HG02623 (cell line): Measurements from ENCODE around the gene WIPI1.
"Not testable (repeated sequence)": the region's sequence is repeated elsewhere in the genome, so short reads cannot be mapped to it uniquely, and the experiment has no call there.

ENCODE experiments used
- ATAC-seq: cut with Tn5 transposase; IDR thresholded peaks from one replicate; pipeline ENCODE4 v1.9.1; 2021; ENCODE audit warnings: moderate library complexity; ENCODE audit not compliant: unreplicated experiment

The WIPI1 gene

DNA sequence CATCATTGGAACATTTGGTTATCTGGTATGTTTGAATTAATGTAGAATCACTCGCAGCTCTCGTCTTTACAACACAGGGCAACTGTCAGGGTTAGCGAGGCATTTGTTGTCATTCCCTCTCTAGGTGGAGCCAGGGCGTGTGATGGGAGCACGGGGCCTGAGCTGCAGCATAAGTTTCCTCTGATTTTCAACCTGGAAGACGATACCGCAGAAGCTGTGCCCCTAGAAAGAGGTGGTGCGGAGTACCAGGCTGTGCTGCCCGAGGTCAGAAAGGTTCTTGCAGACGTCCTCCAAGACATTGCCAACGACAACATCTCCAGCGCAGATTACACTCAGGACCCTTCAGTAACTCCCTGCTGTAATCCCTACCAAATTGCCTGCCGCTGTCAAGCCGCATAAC lies 37.2 kb downstream of the WIPI1 start:
- no peak for ATAC-seq

DNA sequence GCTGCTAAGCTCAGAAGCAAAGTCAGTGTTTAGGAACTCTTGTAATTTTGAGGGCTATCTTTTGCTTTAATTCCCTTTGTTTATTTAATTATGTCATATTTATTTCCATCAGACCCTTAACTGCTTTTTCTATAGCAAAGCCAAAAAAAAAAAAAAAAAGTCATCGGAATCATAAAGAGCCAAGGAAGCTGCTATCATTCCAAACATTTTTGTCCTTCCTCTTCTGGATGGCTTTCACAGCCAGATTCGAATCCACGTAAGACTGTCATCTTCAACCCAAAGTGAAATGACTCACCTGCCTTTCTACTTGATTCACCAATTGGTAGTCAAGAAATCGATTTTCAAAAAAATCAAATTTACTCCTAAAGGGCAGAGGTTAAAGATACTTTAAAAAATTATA lies 38.4 kb downstream of the WIPI1 start:
- no peak for ATAC-seq

DNA sequence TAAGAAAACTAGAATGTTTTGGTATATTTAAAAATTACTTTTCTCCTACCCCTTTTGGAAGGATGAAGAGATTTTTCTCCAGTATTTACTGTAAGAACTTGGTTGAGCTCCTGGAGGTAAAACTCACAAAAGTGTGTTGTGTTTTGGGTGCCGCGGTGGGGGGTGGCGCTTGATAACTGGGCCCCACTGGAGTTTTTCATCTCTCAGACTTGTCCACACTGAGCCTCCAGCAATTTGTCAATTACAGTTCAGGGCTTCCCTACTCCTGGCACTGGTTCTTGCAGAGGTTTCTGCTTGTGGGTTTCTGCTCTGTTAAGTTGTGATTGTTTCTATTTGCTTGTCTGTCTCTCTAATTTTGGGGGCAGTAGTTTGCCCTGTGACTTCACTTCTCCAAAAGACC lies 40.0 kb downstream of the WIPI1 start:
- ATAC-seq = no peak

DNA sequence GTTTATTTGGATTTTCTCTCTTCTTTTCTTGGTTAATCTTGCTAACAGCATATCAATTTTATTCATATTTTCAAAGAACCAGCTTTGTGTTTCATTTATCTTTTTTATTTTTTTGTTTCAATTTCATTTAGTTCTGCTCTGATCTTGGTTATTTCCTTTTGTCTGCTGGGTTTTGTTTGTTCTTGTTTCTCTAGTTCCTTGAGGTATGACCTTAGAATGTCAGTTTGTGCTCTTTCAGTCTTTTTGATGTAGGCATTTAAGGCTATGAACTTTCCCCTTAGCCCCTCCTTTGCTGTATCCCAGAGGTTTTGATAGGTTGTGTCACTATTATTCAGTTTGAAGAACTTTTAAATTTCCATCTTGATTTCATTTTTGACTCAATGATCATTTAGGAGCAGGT lies 42.4 kb downstream of the WIPI1 start:
- not testable (repeated sequence) for ATAC-seq

DNA sequence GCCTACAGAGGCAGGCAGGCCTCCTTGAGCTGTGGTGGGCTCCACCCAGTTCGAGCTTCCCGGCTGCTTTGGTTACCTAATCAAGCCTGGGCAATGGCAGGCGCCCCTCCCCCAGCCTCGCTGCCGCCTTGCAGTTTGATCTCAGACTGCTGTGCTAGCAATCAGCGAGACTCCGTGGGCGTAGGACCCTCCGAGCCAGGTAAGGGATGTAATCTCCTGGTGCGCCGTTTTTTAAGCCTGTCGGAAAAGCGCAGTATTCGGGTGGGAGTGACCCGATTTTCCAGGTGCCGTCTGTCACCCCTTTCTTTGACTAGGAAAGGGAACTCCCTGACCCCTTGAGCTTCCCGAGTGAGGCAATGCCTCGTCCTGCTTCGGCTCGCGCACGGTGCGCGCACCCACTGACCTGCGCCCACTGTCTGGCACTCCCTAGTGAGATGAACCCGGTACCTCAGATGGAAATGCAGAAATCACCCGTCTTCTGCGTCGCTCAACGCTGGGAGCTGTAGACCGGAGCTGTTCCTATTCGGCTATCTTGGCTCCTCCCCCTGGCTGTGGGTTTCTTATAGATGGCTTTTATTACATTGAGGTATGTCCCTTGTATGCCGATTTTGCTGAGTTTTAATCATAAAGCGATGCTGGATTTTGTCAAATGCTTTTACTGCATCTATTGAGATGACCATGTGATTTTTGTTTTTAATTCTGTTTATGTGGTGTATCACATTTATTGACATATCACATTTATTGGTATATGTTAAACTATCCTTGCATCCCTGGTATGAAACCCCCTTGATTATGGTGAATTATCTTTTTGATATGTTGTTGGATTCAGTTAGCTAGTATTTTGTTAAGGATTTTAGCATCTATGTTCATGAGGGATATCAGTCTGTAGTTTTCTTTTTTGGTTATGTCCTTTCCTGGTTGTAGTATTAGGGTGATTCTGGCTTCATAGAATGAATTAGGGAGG lies 43.4 kb downstream of the WIPI1 start:
- ATAC-seq = not testable (repeated sequence)

DNA sequence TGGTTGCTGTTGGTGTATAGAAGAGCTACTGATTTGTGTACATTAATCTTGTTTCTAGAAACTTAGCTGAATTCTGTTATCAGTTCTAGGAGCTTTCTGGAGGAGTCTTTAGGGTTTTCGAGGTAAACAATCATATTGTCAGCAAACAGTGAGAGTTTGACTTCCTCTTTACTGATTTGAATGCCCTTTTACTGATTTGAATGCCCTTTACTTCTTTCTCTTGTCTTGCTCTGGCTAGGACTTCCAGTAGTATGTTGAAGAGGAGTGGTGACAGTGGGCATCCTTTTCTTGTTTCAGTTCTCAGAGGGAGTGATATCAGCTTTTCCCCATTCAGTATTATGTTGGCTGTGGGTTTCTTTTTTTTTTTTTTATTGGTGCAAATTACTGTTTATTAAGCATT lies 49.6 kb downstream of the WIPI1 start:
- ATAC-seq = not testable (repeated sequence)

DNA sequence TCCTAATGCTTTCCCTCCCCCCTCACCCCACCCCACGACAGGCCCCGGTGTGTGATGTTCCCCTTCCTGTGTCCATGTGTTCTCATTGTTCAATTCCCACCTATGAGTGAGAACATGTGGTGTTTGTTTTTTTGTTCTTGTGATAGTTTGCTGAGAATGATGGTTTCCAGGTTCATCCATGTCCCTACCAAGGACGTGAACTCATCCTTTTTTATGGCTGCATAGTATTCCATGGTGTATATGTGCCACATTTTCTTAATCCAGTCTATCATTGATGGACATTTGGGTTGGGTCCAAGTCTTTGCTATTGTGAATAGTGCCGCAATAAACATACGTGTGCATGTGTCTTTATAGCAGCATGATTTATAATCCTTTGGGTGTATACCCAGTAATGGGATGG lies 53.5 kb downstream of the WIPI1 start:
- ATAC-seq = not testable (repeated sequence)

DNA sequence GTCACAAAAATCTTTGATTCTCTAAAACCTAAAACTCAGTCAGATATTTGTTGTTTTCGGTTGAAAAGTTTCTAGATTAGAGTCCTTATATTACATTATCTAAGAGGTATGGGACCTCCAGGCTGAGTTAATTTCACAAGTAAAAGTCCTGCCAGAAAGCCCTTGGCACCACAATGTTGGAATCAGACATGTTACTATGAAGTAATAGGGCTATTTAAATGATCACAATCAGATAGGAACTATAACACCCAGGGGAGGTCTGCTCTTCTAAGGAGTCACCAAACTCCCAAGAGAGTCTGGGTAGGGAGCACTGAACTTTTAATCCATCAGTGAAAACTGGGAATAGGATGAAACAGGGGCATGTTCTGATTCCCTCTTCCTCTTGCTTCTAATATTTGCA lies 54.2 kb downstream of the WIPI1 start:
- ATAC-seq = no peak

DNA sequence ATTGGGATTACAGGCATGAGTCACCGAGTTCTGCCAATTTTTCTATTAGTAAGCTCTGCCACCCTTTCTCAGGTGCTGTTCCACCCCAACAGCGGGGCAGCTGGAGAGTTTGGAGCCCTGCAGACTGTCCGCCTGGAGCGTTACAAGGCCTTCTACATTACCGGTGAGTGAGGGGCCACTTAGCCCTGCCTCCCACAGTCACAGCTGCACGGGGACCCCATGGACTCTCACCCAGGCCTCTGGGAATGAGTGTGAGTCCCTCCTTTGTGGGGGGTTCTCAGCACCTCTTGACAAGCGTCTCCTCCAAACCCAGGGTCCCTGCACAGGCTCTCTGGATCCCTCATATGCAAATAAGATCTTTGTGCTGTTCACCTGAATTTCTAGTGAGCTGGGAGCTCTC lies 56.0 kb downstream of the WIPI1 start:
- no peak for ATAC-seq

DNA sequence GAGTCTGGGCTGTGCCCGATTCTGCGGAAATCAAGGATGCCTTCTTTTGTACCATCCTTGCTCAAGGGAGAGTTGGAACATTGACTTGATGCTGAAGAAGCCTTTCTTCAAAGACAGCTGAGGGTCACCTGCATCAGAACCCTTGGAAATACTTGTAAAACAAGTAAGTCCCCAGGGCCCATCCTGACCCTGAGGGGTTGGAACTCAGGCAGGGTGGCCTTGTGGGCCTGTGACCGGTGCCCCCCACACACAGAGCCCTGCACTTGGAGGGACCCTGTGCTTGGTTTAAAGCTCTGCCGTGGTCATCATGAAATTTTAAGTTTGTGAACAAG lies 56.9 kb downstream of the WIPI1 start:
- ATAC-seq = no peak

DNA sequence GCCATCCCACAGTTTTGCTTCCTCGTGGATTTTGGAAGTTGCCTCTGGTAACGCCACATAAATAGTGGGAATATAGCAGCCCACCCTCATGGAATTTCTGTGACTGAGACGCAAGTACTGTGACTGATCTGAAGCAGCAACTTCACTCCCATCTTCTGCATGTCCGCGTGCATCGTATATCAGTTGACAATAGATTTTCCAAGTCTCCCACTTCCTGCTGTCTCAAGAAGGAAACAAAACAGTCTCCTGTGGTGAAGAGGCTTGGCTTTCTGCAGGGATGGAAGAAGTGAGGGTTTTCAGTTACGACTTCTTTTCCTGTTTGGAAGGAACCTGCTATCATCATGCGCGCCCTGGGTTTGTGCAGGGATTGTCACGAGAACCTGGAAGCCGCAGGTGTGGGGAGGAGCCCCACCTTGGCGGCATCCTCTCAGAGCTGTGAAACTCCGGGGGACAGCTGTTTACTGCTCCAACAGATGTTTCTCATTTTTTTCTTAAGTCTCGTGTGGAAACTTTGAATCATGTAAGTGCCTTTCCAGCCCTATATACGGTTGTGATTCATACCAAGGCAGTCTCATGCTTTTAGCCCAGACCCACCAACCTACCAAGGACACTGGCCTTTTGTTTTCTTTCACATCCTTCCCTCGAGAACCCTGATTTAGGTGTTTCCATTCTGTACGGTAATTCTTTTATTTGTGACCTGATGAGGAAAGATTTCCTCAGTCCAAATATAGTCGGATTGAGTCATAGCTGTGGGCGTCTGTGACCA lies 57.5 kb downstream of the WIPI1 start:
- ATAC-seq = no peak

DNA sequence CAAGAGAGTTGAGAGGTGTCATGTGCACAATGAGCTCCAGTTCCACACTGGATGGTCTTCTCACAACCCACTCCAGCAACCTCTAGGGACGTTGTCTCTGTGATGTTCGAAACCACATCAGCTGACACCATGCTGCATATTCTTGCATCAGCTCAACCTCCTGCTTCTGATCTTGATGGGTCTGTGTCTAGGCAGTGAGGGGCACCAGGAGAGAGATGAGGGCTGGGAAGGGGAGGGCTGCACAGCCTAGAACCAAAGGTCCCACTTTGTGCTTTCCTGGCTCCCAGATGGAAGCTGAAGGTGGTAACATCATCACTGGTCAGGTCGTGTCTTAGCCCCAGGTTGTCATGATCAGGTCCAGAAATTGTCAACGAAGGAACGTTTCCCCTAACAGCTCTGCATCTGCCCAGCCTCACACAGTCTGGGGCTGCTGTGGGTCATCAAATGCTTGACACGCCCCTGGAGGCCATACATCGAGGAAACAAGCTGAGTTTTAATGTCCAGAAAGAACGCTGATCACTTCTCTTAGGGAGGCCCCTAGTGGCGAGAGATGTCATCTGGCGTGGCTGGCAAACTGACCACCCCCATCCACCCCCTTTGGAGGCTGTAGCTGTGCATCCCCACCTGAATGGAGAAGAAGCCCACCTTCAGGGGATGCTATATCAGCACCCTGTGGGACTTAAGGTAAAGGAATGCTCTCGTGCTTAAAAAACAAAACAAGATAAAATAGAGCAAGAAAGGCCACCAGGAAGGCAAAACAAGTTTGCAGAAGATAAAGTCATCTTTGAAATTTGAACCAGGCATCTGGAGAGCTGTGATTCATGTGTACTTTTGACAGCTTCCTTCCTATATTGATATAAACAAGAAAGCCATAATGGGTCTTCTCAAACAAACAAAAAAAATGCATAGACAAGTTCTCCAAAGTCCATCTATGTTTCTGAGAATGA lies 58.3 kb downstream of the WIPI1 start:
- peak; percentile 52 for ATAC-seq

DNA sequence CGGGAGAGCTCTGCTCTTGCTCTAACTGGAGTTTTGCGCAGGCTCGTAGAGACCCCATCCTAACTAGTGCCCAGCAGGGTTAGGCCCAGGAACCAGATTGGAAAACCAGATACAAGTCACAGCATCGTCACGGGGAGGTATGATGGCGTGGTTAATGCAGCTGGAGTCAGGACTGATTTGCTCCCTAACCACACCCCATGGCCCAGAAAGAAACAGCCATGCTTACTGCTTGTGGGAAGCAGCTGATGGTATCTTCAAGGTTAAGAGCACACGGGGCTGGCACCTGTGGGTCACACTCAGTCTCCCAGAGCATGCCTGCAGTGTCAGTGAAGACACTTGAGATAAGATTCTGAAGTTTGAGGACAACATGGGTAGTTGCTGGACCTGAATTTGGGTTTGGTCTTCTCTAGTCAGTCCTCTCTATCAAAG lies 60.2 kb downstream of the WIPI1 start:
- no peak for ATAC-seq

DNA sequence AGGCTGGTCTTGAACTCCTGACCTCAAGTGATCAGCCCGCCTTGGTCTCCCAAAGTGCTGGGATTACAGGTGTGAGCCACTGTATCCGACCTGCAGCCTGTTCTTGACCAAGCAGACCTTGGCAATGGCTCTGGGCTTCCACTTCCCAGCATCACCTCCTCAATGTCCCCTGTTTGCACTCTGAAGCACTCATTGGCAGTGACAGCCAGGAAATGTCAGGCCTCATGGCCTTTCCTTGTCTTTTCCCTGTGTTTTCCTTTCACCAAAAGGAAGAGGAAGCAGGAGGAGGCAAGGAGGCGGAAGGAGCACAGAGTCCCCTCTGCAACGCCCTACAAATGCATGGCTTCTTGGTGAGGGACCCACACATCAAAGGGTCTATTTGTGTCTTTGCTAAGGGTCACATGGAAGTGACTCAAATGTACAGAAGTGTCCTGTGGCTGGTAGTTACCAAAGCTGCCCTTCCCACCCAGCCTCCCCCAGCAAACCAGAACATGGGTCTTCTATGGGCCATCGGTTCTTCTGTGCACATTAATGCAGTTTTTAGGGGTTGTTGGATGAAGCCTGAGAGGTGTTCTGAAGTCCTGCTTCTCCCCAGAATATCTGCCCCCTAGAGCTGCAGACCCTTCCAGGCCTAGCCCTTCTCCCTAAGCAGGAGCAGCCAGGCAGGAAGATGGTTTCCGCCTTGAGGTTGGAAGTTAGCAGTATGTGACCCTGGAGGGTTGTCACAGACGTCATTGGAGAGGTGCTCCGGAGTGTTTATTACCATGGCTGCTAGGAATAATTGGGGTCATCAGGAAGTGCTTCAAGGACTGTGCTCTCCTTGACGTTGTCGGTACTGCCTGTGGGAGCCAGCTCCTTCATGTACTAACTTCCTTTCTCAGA lies 60.8 kb downstream of the WIPI1 start:
- ATAC-seq = no peak

DNA sequence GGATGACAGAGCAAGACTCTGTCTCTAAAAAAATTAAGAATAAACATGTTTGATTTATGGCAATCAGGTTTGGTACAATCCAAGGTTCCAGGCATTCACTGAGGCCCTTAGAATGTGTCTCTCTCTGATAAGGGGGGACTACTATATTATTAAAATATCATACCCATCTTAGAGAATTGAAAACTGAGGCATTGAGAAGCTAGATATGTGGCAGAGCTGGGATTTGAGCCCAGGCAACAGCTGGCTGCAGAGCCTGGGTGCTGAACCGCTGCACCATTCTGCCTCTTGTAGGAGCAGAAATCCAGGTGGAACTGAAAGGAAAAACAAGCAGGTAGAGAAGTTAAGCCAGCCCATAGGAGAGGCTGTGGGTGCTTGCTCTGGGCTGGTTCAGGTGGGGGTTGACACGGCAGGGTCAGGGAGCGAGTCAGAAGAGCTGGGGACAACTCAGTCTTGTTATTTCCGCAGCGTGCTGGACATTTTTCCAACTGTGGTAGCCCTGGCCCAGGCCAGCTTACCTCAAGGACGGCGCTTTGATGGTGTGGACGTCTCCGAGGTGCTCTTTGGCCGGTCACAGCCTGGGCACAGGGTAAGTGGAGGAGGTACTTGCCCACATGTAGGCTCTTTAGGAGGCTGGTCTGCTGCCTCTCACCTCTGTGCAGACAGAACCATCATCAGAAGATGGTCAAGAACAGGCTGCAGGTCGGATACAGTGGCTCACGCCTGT lies 62.5 kb downstream of the WIPI1 start:
- no peak for ATAC-seq

DNA sequence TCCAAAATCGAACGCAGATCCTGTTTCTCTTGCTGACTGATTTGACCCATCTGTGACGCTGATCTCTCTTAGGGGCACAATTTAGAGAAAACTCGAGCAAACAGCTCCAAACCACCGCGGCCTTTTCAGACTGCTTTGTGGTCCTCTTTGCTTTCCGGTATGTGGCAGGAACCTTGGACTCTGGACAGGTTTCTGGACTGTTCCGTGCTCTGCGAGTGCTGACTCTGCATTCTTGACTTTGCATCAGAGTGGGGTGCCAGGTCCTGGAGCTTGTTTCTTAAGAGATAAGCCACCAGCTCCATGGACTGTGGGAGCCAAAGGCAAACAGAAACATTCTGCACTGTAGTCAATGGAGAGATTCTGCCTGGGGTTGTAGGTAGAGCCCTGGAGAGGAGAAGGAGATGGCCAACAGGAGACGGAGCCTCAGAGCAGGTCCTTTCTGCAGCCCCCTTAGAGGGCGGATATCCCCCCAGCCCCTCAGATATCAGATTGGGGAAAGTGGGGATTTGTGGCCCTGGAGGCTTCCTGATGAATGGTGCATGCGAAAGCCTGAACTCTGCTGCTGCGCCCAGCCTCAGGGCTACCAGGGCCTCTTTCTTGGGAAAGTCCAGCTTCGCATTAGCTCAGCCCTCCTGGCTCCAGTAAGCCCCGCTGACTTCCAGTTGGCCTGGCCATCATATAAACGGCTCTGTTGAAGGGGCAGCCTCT lies 65.6 kb downstream of the WIPI1 start:
- ATAC-seq = no peak

DNA sequence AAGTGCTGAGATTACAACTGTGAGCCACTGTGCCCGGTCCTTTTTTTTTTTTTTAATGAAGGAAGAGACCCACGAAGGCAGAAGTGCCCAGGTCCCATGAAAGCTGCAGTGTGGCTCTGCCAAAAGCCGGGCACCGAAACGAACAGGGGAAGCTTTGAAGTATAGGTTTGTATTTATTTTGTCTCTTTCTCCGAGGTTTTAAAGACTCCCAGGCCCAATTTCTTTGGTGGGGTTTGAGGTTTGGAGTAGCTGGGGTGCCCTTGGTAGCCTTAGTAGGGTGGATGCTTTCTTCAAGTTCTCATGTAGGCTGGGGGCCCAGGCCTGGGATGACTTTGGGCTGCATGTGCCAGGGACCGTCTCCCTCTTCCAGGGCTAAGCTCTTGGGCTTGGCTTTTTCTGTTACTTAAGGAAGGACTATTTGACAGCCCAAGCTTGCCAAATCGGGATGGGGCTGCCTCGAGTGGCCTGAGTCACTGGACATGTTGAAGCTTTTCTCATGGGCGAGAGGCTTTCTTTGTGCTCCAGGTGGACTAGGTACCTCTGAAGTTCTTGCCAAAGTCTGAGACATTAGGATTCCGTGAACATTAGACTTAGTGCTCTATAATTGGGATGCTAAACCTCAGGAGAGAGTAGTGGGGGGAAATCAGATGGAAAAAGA lies 66.3 kb downstream of the WIPI1 start:
- no peak for ATAC-seq

DNA sequence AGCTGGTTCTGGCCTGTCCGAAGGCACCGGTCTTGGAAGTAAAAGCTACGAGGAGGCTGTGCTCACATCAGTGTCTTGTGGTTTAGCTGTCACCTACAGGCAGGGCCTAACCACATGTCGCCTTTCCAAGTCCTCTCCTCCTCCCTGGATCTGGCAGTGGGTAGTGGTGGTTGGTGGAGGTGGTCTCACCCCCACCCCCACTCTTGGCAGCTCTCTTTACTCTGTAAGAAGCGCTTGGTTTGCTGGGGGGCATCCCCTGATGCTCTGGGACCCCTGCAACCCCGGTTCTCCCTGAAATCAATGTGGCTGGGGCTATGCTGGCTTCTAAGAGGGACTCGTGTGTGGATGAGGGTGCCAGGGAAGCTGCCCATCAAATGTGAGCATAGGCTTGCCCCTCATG lies 68.3 kb downstream of the WIPI1 start:
- no peak for ATAC-seq
